HG02981 (cell line): Measurements from ENCODE around the gene KCTD14.
"Not testable (repeated sequence)": the region's sequence is repeated elsewhere in the genome, so short reads cannot be mapped to it uniquely, and the experiment has no call there.

Experiments
- ATAC-seq: cut with Tn5 transposase; IDR thresholded peaks from one replicate; pipeline ENCODE4 v1.9.1; 2021; ENCODE audit warnings: mild to moderate bottlenecking, moderate library complexity; ENCODE audit not compliant: unreplicated experiment

The KCTD14 gene

GRCh38 chr11:78022397-78023396, at the start of gene KCTD14:
TSS of gene KCTD14 (minus strand) at chr11:78023276. CDS start at chr11:78023249, 27 bp downstream.
- no peak for ATAC-seq

GRCh38 chr11:78072455-78072854, 49.4 kb upstream of the KCTD14 start:
- no peak for ATAC-seq

GRCh38 chr11:78071717-78072116, 48.6 kb upstream of the KCTD14 start:
- ATAC-seq = no peak

- ATAC-seq = no peak
Measured at GRCh38 chr11:78070621-78071020, 47.5 kb upstream of the KCTD14 start.

GRCh38 chr11:78069465-78069864, 46.4 kb upstream of the KCTD14 start:
- no peak for ATAC-seq

GRCh38 chr11:78067704-78068103, 44.6 kb upstream of the KCTD14 start:
- no peak for ATAC-seq

- ATAC-seq = no peak
Measured at GRCh38 chr11:78066471-78066870, 43.4 kb upstream of the KCTD14 start.

GRCh38 chr11:78065203-78065602, 42.1 kb upstream of the KCTD14 start:
- no peak for ATAC-seq

- no peak for ATAC-seq
Measured at GRCh38 chr11:78063440-78064181, 40.5 kb upstream of the KCTD14 start, which contains the start of gene THRSP. TSS of gene THRSP (plus strand) at chr11:78063861. CDS start at chr11:78063882, 21 bp downstream.

GRCh38 chr11:78062671-78063070, 39.6 kb upstream of the KCTD14 start:
- no peak for ATAC-seq

GRCh38 chr11:78061921-78062311, 38.8 kb upstream of the KCTD14 start:
- ATAC-seq = no peak

- ATAC-seq = no peak
Measured at GRCh38 chr11:78061088-78061920, 38.2 kb upstream of the KCTD14 start.

GRCh38 chr11:78060533-78060932, 37.5 kb upstream of the KCTD14 start:
- ATAC-seq = no peak

- ATAC-seq = not testable (repeated sequence)
Measured at GRCh38 chr11:78059749-78060328, 36.8 kb upstream of the KCTD14 start.

GRCh38 chr11:78057462-78058055, 34.5 kb upstream of the KCTD14 start:
- ATAC-seq = no peak

- ATAC-seq = no peak
Measured at GRCh38 chr11:78056093-78056492, 33.0 kb upstream of the KCTD14 start.

GRCh38 chr11:78054971-78055370, 31.9 kb upstream of the KCTD14 start:
- no peak for ATAC-seq

- ATAC-seq = no peak
Measured at GRCh38 chr11:78050964-78051831, 28.1 kb upstream of the KCTD14 start.

- ATAC-seq = no peak
Measured at GRCh38 chr11:78049348-78049747, 26.3 kb upstream of the KCTD14 start.
